ENCODE data around the gene EFL1.

Gene EFL1

DNA sequence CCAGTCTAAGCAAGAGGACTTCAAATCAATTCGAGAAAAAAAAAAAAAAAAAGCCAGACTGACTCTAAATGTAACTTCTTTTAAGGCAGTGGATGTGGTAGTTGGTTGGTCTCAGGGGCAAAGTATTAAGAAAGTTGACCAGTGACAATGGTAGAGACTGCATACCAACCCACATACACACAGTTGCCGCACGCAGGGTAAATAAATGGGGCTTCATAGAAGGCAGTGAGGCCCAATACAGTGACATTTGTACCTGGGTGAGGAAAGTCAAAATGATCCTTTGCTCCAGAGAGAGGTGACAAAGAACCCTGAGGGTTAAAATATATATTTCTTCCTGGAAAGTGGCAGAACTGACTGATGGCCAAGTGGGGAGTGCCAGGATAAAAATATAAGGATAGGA is 116.0 kb downstream of the EFL1 start (continued):
- TF ChIP-seq, protein P1, sequence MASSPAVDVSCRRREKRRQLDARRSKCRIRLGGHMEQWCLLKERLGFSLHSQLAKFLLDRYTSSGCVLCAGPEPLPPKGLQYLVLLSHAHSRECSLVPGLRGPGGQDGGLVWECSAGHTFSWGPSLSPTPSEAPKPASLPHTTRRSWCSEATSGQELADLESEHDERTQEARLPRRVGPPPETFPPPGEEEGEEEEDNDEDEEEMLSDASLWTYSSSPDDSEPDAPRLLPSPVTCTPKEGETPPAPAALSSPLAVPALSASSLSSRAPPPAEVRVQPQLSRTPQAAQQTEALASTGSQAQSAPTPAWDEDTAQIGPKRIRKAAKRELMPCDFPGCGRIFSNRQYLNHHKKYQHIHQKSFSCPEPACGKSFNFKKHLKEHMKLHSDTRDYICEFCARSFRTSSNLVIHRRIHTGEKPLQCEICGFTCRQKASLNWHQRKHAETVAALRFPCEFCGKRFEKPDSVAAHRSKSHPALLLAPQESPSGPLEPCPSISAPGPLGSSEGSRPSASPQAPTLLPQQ (tag by site-specific recombination; IDR thresholded peaks at IDR 0.05): no peak

GRCh38 chr15:82143390-82144385 is 118.8 kb downstream of the EFL1 start:
- Histone ChIP-seq H3K4me1 (ENCODE audit: control insufficient read depth, insufficient read depth, low read length) (no peaks in the 10 kb centered on the region), H3K36me3 (ENCODE audit: control insufficient read depth in 2 of 2, insufficient read depth in 1 of 2, low read length in 2 of 2) (peaks cover under 1 to 7% of the 10 kb centered on the region in 2 experiments), H3K9me3 (ENCODE audit: control insufficient read depth, insufficient read depth, low read depth, low read length) (no peaks in the 10 kb centered on the region), H3K27ac (ENCODE audit: extremely low read depth, low read depth, low read length) (no peak overlapping the region), H3K4me3 (ENCODE audit: low read depth, low read length) (no peak overlapping the region)
- ChIA-PET CTCF (interaction anchor here (0.7 to 2.4 kb wide), 3 partner anchors 35 to 330 kb away, joined by 3 to 11 read pairs (median 6); no protein-coding TSS in a partner anchor), POLR2A (no interaction called here)
- no peak for TF ChIP-seq ZNF785 (tag by site-specific recombination; IDR thresholded peaks at IDR 0.05)
- TF ChIP-seq, protein P2, sequence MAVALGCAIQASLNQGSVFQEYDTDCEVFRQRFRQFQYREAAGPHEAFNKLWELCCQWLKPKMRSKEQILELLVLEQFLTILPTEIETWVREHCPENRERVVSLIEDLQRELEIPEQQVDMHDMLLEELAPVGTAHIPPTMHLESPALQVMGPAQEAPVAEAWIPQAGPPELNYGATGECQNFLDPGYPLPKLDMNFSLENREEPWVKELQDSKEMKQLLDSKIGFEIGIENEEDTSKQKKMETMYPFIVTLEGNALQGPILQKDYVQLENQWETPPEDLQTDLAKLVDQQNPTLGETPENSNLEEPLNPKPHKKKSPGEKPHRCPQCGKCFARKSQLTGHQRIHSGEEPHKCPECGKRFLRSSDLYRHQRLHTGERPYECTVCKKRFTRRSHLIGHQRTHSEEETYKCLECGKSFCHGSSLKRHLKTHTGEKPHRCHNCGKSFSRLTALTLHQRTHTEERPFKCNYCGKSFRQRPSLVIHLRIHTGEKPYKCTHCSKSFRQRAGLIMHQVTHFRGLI (tag by site-specific recombination; IDR thresholded peaks at IDR 0.05): no peak
- TF ChIP-seq ZNF274 (IDR thresholded peaks at IDR 0.05; ENCODE audit: low read length): no peak
- TF ChIP-seq ZNF274 (tag by site-specific recombination; IDR thresholded peaks at IDR 0.05; ENCODE audit: borderline replicate concordance): no peak
- no peak for TF ChIP-seq ZNF239 (tag by site-specific recombination; IDR thresholded peaks at IDR 0.05)
- no peak for TF ChIP-seq ZNF792 (tag by site-specific recombination; IDR thresholded peaks at IDR 0.05)
- no peak for TF ChIP-seq ZNF248 (tag by site-specific recombination; IDR thresholded peaks at IDR 0.05)
- no peak for TF ChIP-seq ZNF146 (tag by site-specific recombination; IDR thresholded peaks at IDR 0.05)
- TF ChIP-seq ZNF560 (tag by site-specific recombination; IDR thresholded peaks at IDR 0.05; ENCODE audit: borderline replicate concordance): no peak
- TF ChIP-seq ZNF677 (tag by site-specific recombination; IDR thresholded peaks at IDR 0.05): no peak
- no peak for TF ChIP-seq SCRT2 (tag by site-specific recombination; IDR thresholded peaks at IDR 0.05)

DNA sequence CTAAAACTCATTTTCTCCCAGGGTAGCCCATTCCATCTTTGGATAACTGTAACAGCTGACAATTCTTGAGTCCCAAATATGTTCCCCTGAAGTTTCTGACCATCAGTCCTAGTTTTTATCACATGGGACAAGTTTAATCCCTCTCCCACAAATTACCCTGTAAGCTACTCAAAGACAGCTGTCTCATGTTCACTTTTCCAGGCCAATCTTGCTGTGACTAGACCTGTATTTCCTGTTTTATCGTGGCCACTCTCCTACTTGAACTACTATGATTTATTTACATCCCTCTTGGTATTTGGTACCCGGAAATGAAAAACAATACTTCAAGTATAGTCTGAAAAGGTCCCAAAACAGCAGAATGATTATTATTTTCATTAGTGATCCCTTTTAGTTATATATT is 121.6 kb downstream of the EFL1 start:
- Histone ChIP-seq H3K4me1 (ENCODE audit: control insufficient read depth, insufficient read depth, low read length) (no peaks in the 10 kb centered on the region), H3K27ac (ENCODE audit: extremely low read depth, low read depth, low read length) (no peak overlapping the region), H3K36me3 (ENCODE audit: control insufficient read depth in 2 of 2, insufficient read depth in 1 of 2, low read length in 2 of 2) (peaks cover 22 to 23% of the 10 kb centered on the region in 2 experiments), H3K9me3 (ENCODE audit: control insufficient read depth, insufficient read depth, low read depth, low read length) (no peaks in the 10 kb centered on the region), H3K4me3 (ENCODE audit: low read depth, low read length) (no peak overlapping the region)
- TF ChIP-seq ZBTB17 (tag by site-specific recombination; IDR thresholded peaks at IDR 0.05): no peak
- TF ChIP-seq ZNF404 (tag by site-specific recombination; IDR thresholded peaks at IDR 0.05): no peak
- TF ChIP-seq ZBTB20 (tag by site-specific recombination; IDR thresholded peaks at IDR 0.05): no peak
- TF ChIP-seq ZNF16 (tag by site-specific recombination; IDR thresholded peaks at IDR 0.05; ENCODE audit: low read depth): no peak
- no peak for TF ChIP-seq ZNF426 (tag by site-specific recombination; IDR thresholded peaks at IDR 0.05)
- TF ChIP-seq, protein P3, sequence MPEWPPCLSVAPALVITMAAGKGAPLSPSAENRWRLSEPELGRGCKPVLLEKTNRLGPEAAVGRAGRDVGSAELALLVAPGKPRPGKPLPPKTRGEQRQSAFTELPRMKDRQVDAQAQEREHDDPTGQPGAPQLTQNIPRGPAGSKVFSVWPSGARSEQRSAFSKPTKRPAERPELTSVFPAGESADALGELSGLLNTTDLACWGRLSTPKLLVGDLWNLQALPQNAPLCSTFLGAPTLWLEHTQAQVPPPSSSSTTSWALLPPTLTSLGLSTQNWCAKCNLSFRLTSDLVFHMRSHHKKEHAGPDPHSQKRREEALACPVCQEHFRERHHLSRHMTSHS (tag by site-specific recombination; IDR thresholded peaks at IDR 0.05): no peak
- TF ChIP-seq ZNF214 (tag by site-specific recombination; IDR thresholded peaks at IDR 0.05; ENCODE audit: borderline replicate concordance): no peak
- no peak for TF ChIP-seq ZNF555 (tag by site-specific recombination; conservative IDR thresholded peaks at IDR 0.05)
- TF ChIP-seq ZNF548 (tag by site-specific recombination; IDR thresholded peaks at IDR 0.05): no peak
- POLR2A ChIA-PET: no interaction called here
- CTCF ChIA-PET: interaction anchor here (0.9 to 2.0 kb wide), 9 partner anchors 11 to 731 kb away, joined by 3 to 31 read pairs (median 7); no protein-coding TSS in a partner anchor
